ENCODE measurements around the gene ORM2.

Gene ORM2

GRCh38 chr9:114286146-114286679 lies 43.5 kb upstream of the ORM2 start:
- Histone ChIP-seq H3K27me3 (ENCODE audit: control insufficient read depth, insufficient read depth, low read length) (no peaks in the 10 kb centered on the region), H2AFZ (no peak overlapping the region), H3K4me2 (ENCODE audit: low read length) (no peak overlapping the region), H3K79me2 (no peaks in the 10 kb centered on the region), H3K4me1 (no peaks in the 10 kb centered on the region), H3K27ac (no peak overlapping the region), H3K9me3 (ENCODE audit: control insufficient read depth, low read length) (no peaks in the 10 kb centered on the region), H3K36me3 (ENCODE audit: control insufficient read depth, insufficient read depth, low read length) (no peaks in the 10 kb centered on the region), H3K9ac (no peak overlapping the region), H3K4me3 (ENCODE audit: low read depth, low read length) (no peak overlapping the region)
- no peak for TF ChIP-seq CTCF (IDR thresholded peaks at IDR 0.05)

- H3K27me3 ChIP-seq (ENCODE audit: control insufficient read depth, insufficient read depth, low read length): no peaks in the 10 kb centered on the region
Measured at GRCh38 chr9:114287001-114287762, 42.5 kb upstream of the ORM2 start.

GRCh38 chr9:114287763-114288192 lies 41.9 kb upstream of the ORM2 start:
- Histone ChIP-seq H3K4me1 (no peaks in the 10 kb centered on the region), H3K27me3 (ENCODE audit: control insufficient read depth, insufficient read depth, low read length) (no peaks in the 10 kb centered on the region), H3K9ac (no peak overlapping the region), H2AFZ (no peak overlapping the region), H3K79me2 (no peaks in the 10 kb centered on the region), H3K36me3 (ENCODE audit: control insufficient read depth, insufficient read depth, low read length) (no peaks in the 10 kb centered on the region), H3K9me3 (ENCODE audit: control insufficient read depth, low read length) (no peaks in the 10 kb centered on the region), H3K4me2 (ENCODE audit: low read length) (no peak overlapping the region), H3K27ac (no peak overlapping the region), H3K4me3 (ENCODE audit: low read depth, low read length) (no peak overlapping the region)
- no peak for TF ChIP-seq CTCF (IDR thresholded peaks at IDR 0.05)

More at GRCh38 chr9:114287001-114287762, 42.5 kb upstream of the ORM2 start:
- no peaks in the 10 kb centered on the region for H3K79me2 ChIP-seq
- H3K36me3 ChIP-seq (ENCODE audit: control insufficient read depth, insufficient read depth, low read length): no peaks in the 10 kb centered on the region
- no peak overlapping the region for H3K4me3 ChIP-seq (ENCODE audit: low read depth, low read length)
- H3K4me1 ChIP-seq: no peaks in the 10 kb centered on the region
- H2AFZ ChIP-seq: no peak overlapping the region
- H3K9me3 ChIP-seq (ENCODE audit: control insufficient read depth, low read length): no peaks in the 10 kb centered on the region
- no peak overlapping the region for H3K27ac ChIP-seq
- H3K4me2 ChIP-seq (ENCODE audit: low read length): no peak overlapping the region
- no peak overlapping the region for H3K9ac ChIP-seq
- no peak for TF ChIP-seq CTCF (IDR thresholded peaks at IDR 0.05)

- no peak overlapping the region for H3K4me2 ChIP-seq (ENCODE audit: low read length)
- TF ChIP-seq CTCF (IDR thresholded peaks at IDR 0.05): no peak
- no peak overlapping the region for H3K27ac ChIP-seq
- no peaks in the 10 kb centered on the region for H3K9me3 ChIP-seq (ENCODE audit: control insufficient read depth, low read length)
- no peak overlapping the region for H2AFZ ChIP-seq
- H3K79me2 ChIP-seq: no peaks in the 10 kb centered on the region
- no peak overlapping the region for H3K4me3 ChIP-seq (ENCODE audit: low read depth, low read length)
- no peaks in the 10 kb centered on the region for H3K27me3 ChIP-seq (ENCODE audit: control insufficient read depth, insufficient read depth, low read length)
- no peak overlapping the region for H3K9ac ChIP-seq
- no peaks in the 10 kb centered on the region for H3K36me3 ChIP-seq (ENCODE audit: control insufficient read depth, insufficient read depth, low read length)
- no peaks in the 10 kb centered on the region for H3K4me1 ChIP-seq
Measured at GRCh38 chr9:114288193-114289091, 41.2 kb upstream of the ORM2 start.
